Measurements from ENCODE around the gene TNFSF15.

DNA sequence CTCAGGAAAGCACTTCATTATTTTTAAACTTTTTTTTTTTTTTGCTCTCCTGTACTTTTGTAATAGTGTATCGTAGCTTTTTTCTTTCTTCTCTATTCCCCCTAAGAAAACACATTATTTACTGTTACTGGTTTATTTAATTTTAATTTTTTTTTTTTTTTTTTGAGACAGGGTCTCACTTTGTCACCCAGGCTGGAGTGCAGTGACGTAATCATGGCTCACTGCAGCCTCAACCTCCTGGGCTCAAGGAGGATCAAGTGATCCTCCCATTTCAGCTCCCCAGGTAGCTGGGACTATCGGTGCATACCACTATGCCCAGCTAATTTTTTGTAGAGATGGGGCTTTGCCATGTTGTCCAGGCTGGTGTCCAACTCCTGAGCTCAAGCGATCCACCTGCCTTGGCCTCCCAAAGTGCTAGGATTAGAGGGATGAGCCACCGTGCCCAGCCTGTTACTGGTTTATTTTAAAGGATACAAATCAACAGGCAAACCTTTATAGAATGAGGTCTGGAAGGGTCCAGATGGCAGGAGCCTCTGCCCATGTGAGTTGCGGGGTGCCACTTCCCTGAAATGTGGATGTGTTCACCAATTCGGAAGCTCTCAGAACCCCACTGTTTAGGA is 49.0 kb upstream of the TNFSF15 start:
- TF ChIP-seq CTCF (IDR thresholded peaks at IDR 0.05) (no peak), POLR2A (IDR thresholded peaks at IDR 0.05) (no peak)

Data from esophagus squamous epithelium (tissue), 4 donors.